ENCODE data around the gene EEFSEC. TPM values are rescaled to one million over a fixed set of nuclear protein-coding genes. Genes with fewer than 3 reads are reported as not detected.

EEFSEC gene
- total RNA-seq, 1 donor from 2014 or later = 18.7 TPM

DNA sequence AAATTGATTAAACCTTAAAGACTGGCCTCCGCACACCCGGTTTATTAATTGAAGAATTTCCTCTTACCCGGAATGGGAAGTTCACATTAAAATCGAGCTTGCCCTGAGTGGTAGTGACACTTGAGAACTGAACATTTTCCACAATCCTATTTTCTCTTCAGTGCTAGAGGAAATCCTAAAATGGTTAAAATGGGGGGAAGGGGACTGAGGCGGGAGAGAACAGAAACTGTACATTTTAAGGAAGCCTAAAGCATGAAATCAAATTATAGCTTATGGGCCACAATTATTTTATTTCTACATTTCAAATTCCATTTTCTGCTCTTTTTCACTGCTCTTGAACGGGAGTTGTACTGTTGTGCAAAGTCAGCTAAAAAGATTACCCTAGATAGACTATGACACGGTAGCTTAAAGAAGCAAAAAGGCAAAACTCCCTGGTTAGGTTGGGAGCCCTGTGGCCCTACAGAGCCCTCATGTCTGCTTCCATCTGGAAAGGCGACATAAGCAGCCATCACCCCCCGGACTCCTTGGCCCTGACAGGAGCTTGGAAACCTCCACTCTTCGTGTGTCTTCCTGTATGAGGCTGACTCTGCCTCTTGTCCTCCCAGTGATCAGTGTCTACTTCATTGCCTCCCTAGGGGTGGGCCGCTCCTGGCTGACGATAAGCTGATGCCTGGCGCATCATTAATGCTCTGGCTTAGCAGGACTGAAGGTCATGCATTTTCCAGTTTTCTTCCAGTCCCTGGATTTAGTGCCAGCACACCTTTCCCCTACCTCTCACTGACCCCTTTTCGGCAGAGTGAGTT lies 79.3 kb downstream of the EEFSEC start:
- H3K27ac Mint-ChIP-seq = no peak overlapping the region
- H3K36me3 Mint-ChIP-seq (ENCODE audit: low read depth) = no peaks in the 10 kb centered on the region
- H3K4me1 Mint-ChIP-seq (ENCODE audit: low read depth) = no peaks in the 10 kb centered on the region
- no peak overlapping the region for H3K4me3 Mint-ChIP-seq
- intact Hi-C loops (cut with micrococcal nuclease) = no loop called here
- DNase-seq (ENCODE audit: low spot score) = no peak
- no peaks in the 10 kb centered on the region for H3K27me3 Mint-ChIP-seq (ENCODE audit: insufficient read depth)
- no peaks in the 10 kb centered on the region for H3K9me3 Mint-ChIP-seq

DNA sequence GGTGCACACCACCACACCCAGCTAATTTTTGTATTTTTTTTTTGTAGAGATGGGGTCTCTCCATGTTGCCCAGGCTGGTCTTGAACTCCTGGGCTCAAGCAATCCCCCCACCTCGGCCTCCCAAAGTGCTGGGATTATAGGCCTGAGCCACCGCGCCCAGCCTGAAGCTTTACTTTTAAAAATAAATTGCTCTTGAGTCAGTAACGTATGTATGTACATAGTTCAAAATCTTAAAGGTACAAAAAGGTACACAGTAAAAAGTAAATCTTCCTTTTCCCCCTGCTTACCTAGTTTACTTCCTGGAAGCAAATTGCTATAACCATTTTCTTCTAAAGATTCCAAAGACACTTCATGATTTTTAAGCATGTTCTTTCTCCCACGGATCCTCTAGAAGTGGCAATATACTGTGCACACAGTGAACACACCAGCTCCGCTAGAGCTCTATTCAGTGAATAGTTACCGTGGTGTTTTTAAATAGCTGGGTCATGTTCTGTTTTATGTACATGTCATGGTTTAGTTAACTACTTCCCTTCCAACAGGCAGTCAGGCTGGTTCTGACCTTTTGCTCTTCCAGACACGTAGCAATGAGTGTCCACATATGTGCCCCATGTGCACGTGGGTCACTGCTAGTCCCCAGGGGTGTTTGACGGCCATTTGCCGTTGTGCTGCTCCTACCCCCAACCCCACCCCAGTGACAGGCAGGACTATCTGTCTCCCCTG lies 82.1 kb downstream of the EEFSEC start:
- H3K36me3 Mint-ChIP-seq (ENCODE audit: low read depth) = no peaks in the 10 kb centered on the region
- intact Hi-C loops (cut with micrococcal nuclease) = no loop called here
- H3K27me3 Mint-ChIP-seq (ENCODE audit: insufficient read depth) = no peaks in the 10 kb centered on the region
- H3K4me1 Mint-ChIP-seq (ENCODE audit: low read depth) = no peaks in the 10 kb centered on the region
- H3K9me3 Mint-ChIP-seq = no peaks in the 10 kb centered on the region
- no peak overlapping the region for H3K4me3 Mint-ChIP-seq
- DNase-seq (ENCODE audit: low spot score) = no peak
- no peak overlapping the region for H3K27ac Mint-ChIP-seq

- H3K4me3 Mint-ChIP-seq = no peak overlapping the region
- no peak for DNase-seq (ENCODE audit: low spot score)
- H3K27ac Mint-ChIP-seq = no peak overlapping the region
- H3K36me3 Mint-ChIP-seq (ENCODE audit: low read depth) = no peaks in the 10 kb centered on the region
- no peaks in the 10 kb centered on the region for H3K9me3 Mint-ChIP-seq
- no peaks in the 10 kb centered on the region for H3K4me1 Mint-ChIP-seq (ENCODE audit: low read depth)
- intact Hi-C loops (cut with micrococcal nuclease) = no loop called here
- H3K27me3 Mint-ChIP-seq (ENCODE audit: insufficient read depth) = no peaks in the 10 kb centered on the region
Measured at GRCh38 chr3:128236657-128237056, 83.4 kb downstream of the EEFSEC start.

- Mint-ChIP-seq H3K4me3 (no peak overlapping the region), H3K9me3 (no peaks in the 10 kb centered on the region), H3K4me1 (ENCODE audit: low read depth) (peaks cover 1% of the 10 kb centered on the region), H3K36me3 (ENCODE audit: low read depth) (no peaks in the 10 kb centered on the region), H3K27ac (no peak overlapping the region), H3K27me3 (ENCODE audit: insufficient read depth) (no peaks in the 10 kb centered on the region)
- no peak for DNase-seq (ENCODE audit: low spot score)
- intact Hi-C loops (cut with micrococcal nuclease) = no loop called here
Measured at GRCh38 chr3:128237348-128238183, 84.3 kb downstream of the EEFSEC start.

GRCh38 chr3:128238184-128238489 lies 84.9 kb downstream of the EEFSEC start:
- Mint-ChIP-seq H3K4me1 (ENCODE audit: low read depth) (peaks cover 7% of the 10 kb centered on the region), H3K4me3 (no peak overlapping the region)

DNA sequence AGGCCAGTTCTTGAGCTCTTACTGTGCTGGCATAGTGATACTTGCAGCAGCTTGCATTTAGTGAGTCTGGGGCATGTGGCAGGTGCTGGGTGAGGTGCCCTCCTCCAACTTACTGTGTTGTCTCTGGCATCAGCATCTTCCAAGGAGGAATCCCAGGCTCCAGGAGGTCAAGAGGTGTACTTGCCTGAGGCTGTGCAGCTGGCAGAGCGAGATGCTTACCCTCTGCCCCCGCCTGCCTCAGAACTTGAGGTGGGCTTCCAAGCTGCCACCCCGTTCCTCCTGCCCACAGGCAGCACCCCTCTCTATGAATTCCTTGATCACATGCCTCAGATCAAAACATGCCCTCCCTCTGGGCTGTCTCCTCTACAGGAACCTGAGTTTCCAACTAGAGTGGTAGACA lies 86.0 kb downstream of the EEFSEC start:
- intact Hi-C loops (cut with micrococcal nuclease) = no loop called here
- Mint-ChIP-seq H3K27ac (no peak overlapping the region), H3K27me3 (ENCODE audit: insufficient read depth) (no peaks in the 10 kb centered on the region), H3K4me3 (no peak overlapping the region), H3K4me1 (ENCODE audit: low read depth) (peaks cover 10% of the 10 kb centered on the region), H3K9me3 (no peaks in the 10 kb centered on the region), H3K36me3 (ENCODE audit: low read depth) (peaks cover 3% of the 10 kb centered on the region)
- DNase-seq (ENCODE audit: low spot score) = no peak

More at GRCh38 chr3:128238184-128238489, 84.9 kb downstream of the EEFSEC start:
- Mint-ChIP-seq H3K27ac (no peak overlapping the region), H3K36me3 (ENCODE audit: low read depth) (peaks cover under 1% of the 10 kb centered on the region), H3K9me3 (no peaks in the 10 kb centered on the region), H3K27me3 (ENCODE audit: insufficient read depth) (no peaks in the 10 kb centered on the region)
- no peak for DNase-seq (ENCODE audit: low spot score)
- intact Hi-C loops (cut with micrococcal nuclease) = no loop called here

- peaks cover 17% of the 10 kb centered on the region for H3K4me1 Mint-ChIP-seq (ENCODE audit: low read depth)
- no peak for DNase-seq (ENCODE audit: low spot score)
- no peak overlapping the region for H3K4me3 Mint-ChIP-seq
- no peak overlapping the region for H3K27ac Mint-ChIP-seq
- H3K27me3 Mint-ChIP-seq (ENCODE audit: insufficient read depth) = peaks cover 2% of the 10 kb centered on the region
- H3K36me3 Mint-ChIP-seq (ENCODE audit: low read depth) = peaks cover 7% of the 10 kb centered on the region
- H3K9me3 Mint-ChIP-seq = no peaks in the 10 kb centered on the region
- intact Hi-C loops (cut with micrococcal nuclease) = no loop called here
Measured at GRCh38 chr3:128240232-128240631, 87.0 kb downstream of the EEFSEC start.

DNA sequence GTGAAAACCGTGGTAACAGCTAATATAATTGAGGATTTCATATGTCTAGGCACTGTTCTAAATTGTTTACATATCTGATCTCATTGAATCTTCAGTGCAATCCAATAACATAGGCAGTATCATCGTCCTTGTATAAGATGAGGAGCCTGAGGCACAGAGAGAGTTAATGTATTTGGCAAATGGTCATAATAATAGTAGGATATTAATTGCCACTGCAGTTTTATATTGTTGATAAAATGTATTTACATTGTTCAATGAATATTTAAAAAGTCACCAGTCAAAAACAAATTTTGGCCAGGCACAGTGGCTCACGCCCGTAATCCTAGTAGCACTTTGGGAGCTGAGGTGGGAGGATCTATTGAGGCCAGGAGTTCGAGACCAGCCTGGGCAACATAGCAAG lies 88.5 kb downstream of the EEFSEC start:
- Mint-ChIP-seq H3K9me3 (no peaks in the 10 kb centered on the region), H3K4me1 (ENCODE audit: low read depth) (peaks cover 17% of the 10 kb centered on the region), H3K27me3 (ENCODE audit: insufficient read depth) (peaks cover 2% of the 10 kb centered on the region), H3K27ac (no peak overlapping the region), H3K4me3 (no peak overlapping the region), H3K36me3 (ENCODE audit: low read depth) (peaks cover 8% of the 10 kb centered on the region)
- intact Hi-C loops (cut with micrococcal nuclease) = no loop called here
- no peak for DNase-seq (ENCODE audit: low spot score)

DNA sequence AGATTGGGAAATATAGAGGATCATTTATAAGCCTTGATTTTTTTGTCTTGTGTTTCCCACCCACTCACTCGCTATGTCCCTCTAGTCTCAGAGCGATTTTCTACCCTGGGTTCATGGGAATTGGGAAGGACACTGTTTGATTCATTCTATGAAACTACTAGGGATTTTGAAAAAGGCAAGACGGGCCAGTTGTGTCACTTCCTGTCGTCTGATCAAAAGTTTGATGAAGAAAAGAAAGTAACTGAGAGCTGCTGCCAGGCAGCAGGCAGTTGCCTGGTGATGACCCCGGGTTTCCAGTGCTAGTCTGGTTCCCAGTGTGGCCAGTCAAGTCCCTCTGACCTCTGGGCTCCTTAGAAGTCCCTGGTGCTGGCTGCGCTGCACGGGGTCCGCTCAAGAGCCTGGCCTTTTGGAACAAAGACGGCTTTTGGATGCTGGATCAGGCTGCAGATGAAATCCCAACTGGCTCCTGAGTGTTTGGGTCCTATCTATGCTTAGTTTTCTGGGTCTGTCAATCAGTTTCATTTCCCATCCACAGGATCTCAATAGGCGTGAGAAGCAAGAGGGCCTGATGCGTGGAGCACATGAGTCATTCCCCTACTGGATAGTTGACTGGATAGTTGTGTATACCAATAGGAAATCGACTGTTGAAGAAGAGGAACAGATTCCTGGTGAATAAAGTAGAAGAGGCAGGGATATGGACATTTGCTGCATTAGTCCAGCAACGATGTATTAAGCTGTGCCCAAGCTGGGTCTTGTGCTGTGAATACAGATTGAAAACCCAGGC lies 89.7 kb downstream of the EEFSEC start:
- Mint-ChIP-seq H3K4me1 (ENCODE audit: low read depth) (peaks cover 17% of the 10 kb centered on the region), H3K4me3 (peak overlapping the region; percentile 29), H3K27me3 (ENCODE audit: insufficient read depth) (peaks cover 2% of the 10 kb centered on the region), H3K27ac (peak overlapping the region; percentile 14), H3K9me3 (no peaks in the 10 kb centered on the region), H3K36me3 (ENCODE audit: low read depth) (peaks cover 17% of the 10 kb centered on the region)
- no peak for DNase-seq (ENCODE audit: low spot score)
- intact Hi-C loops (cut with micrococcal nuclease) = no loop called here

DNA sequence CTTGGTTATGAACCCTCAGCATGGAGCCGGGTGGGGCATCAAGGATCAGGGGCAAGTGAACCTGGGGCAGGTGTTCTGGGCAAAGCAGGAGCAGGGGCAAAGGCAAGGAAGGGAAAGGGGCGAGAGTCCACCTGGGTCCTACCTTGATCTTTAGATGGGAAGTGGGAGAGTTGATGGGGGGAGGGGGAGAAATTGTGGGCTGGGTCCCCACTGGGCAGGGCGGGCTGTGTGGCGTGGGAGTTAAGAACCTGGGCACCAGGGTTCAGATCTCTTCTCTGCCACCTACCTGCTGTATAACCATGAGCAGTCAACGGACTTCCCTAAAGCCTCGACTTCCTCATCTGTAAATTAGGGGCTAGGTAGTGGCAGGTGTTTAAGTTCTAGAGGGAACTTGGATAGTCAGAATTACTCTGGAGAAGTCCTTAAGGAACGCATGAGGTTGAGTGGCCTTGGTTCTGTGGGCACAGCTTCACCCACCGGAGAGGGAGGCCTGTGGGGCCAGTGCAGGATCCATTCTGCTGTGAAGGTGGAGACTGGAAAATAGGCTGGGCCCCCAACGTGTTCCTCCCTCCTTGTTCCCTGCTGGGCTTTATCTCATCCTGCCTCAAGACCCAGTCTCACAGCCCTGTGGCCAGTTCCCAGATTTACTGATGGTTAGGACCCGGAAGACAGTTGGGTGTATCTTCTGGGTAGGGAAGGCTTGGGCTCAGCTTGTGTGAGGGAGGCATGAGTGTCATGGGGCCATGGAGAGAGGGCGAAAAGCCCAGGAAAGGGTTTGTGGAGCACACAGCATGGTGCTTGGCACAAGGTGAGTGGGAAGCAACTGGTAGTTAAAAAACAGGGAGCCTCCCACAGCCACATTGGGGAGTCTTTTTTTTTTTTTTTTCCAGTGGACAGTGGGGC lies 90.6 kb downstream of the EEFSEC start:
- Mint-ChIP-seq H3K27me3 (ENCODE audit: insufficient read depth) (peaks cover 2% of the 10 kb centered on the region), H3K4me3 (no peak overlapping the region), H3K36me3 (ENCODE audit: low read depth) (peaks cover 23% of the 10 kb centered on the region), H3K4me1 (ENCODE audit: low read depth) (peaks cover 17% of the 10 kb centered on the region), H3K27ac (peak overlapping the region; percentile 14), H3K9me3 (no peaks in the 10 kb centered on the region)
- intact Hi-C loops (cut with micrococcal nuclease) = no loop called here
- no peak for DNase-seq (ENCODE audit: low spot score)

DNA sequence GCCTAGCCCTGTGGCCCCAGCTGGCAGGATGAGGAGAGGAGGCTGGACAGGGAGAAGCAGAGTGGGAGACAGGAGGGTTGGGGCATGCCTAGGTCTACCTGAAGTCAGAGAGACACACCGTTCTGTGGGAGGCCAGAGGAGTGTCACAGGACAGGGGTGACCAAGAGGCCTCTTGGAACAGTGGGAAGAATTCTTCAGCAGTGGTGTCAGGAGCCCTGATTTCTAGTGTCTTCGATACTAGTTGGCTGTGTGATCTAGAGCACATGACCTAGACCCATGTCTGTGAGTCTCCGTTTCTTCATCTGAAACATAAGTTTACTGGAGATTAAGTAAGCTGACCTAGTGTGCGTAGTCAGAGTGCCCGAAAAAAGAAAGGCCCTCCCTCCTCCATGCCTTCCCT lies 92.2 kb downstream of the EEFSEC start:
- H3K9me3 Mint-ChIP-seq = no peaks in the 10 kb centered on the region

More for the DNA sequence above, 92.2 kb downstream of the EEFSEC start:
- Mint-ChIP-seq H3K27me3 (ENCODE audit: insufficient read depth) (peaks cover 2% of the 10 kb centered on the region), H3K4me3 (no peak overlapping the region), H3K27ac (no peak overlapping the region), H3K4me1 (ENCODE audit: low read depth) (peaks cover 17% of the 10 kb centered on the region), H3K36me3 (ENCODE audit: low read depth) (peaks cover 25% of the 10 kb centered on the region)
- no peak for DNase-seq (ENCODE audit: low spot score)
- intact Hi-C loops (cut with micrococcal nuclease) = no loop called here

Data from activated T-helper 1 cell treated with anti-CD3 and anti-CD28 coated beads, Interleukin-12 subunit alpha, Interleukin-12 subunit beta, Interleukin-2, Interleukin-4 antibody, amounts not matched to agents 30 ng/mL and 10 ng/mL and 1 ng/mL, durations not matched to agents 14 hours and 24 hours and 36 hours (primary cell).